AG09319 (cell line): ENCODE measurements around the gene MRPS33.
A peak's percentile ranks its signal among the peaks of the same experiment; 100 is the strongest.

Source experiments
- DNase-seq: peaks from one replicate; pipeline ENCODE4 v3.0.0-alpha.2; 2010; ENCODE audit warnings: low read depth; ENCODE audit errors: extremely low read depth
- CTCF ChIP-seq: IDR thresholded peaks from 2 replicates; pipeline ENCODE4 v1.5.1; 2011; ENCODE audit warnings: low read depth, mild to moderate bottlenecking, inconsistent platforms, low read length, moderate library complexity

Gene MRPS33

GRCh38 chr7:141017555-141017954 is 2.8 kb upstream of the MRPS33 start:
- TF ChIP-seq CTCF = no peak

GRCh38 chr7:141016349-141016748 is 1.6 kb upstream of the MRPS33 start:
- DNase-seq = no peak
- no peak for TF ChIP-seq CTCF

More at GRCh38 chr7:141017555-141017954, 2.8 kb upstream of the MRPS33 start:
- DNase-seq = no peak

- DNase-seq = peak; percentile 19
Observed at GRCh38 chr7:141014125-141014523, 628 bp downstream of the MRPS33 start.

GRCh38 chr7:141013345-141013715 is 1.4 kb downstream of the MRPS33 start:
- no peak for DNase-seq
- no peak for TF ChIP-seq CTCF

More at GRCh38 chr7:141014125-141014523, 628 bp downstream of the MRPS33 start:
- no peak for TF ChIP-seq CTCF

- DNase-seq = no peak
- TF ChIP-seq CTCF = no peak
Observed at GRCh38 chr7:141012696-141013344, 1.9 kb downstream of the MRPS33 start.

- no peak for DNase-seq
- TF ChIP-seq CTCF = peak; percentile 60
Observed at GRCh38 chr7:141012044-141012685, 2.6 kb downstream of the MRPS33 start.

GRCh38 chr7:141011443-141011842 is 3.3 kb downstream of the MRPS33 start:
- no peak for TF ChIP-seq CTCF
- DNase-seq = no peak
